HG02571 (cell line): ENCODE measurements around the gene PKD1.
"Not testable (repeated sequence)": the region's sequence is repeated elsewhere in the genome, so short reads cannot be mapped to it uniquely, and the experiment has no call there.

Experiments
- ATAC-seq: cut with Tn5 transposase; IDR thresholded peaks from one replicate; pipeline ENCODE4 v1.9.1; 2021; ENCODE audit warnings: mild to moderate bottlenecking, moderate library complexity; ENCODE audit not compliant: unreplicated experiment

The PKD1 gene

DNA sequence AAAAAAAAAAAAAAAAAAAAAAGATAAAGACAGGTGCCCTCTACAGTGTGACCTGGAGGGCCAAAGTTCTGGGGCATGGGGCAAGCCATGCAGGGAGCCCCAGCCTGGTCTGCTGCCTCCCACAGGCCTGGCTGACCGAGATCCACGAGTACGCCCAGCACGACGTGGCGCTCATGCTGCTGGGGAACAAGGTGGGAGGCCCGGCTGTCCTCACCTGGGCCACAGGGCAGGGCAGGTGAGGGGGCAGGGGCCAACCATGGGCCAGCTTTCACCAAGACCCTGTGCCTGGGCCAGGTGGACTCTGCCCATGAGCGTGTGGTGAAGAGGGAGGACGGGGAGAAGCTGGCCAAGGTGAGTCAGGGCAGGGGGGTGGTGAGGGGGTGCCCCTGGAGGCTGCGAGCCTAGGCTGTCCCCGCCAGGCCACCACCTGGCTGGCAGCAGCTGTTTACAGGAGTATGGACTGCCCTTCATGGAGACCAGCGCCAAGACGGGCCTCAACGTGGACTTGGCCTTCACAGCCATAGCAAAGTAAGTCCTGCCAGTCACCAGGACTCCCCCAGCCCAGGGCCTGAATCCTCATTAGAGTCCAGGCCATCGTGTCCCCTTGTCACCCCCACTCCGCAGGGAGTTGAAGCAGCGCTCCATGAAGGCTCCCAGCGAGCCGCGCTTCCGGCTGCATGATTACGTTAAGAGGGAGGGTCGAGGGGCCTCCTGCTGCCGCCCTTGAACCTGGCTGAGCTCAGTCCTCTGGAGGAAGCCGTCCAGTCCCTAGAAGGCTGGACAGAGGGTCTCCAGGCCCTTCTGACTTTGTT is 17.2 kb upstream of the PKD1 start:
- ATAC-seq, result no peak

DNA sequence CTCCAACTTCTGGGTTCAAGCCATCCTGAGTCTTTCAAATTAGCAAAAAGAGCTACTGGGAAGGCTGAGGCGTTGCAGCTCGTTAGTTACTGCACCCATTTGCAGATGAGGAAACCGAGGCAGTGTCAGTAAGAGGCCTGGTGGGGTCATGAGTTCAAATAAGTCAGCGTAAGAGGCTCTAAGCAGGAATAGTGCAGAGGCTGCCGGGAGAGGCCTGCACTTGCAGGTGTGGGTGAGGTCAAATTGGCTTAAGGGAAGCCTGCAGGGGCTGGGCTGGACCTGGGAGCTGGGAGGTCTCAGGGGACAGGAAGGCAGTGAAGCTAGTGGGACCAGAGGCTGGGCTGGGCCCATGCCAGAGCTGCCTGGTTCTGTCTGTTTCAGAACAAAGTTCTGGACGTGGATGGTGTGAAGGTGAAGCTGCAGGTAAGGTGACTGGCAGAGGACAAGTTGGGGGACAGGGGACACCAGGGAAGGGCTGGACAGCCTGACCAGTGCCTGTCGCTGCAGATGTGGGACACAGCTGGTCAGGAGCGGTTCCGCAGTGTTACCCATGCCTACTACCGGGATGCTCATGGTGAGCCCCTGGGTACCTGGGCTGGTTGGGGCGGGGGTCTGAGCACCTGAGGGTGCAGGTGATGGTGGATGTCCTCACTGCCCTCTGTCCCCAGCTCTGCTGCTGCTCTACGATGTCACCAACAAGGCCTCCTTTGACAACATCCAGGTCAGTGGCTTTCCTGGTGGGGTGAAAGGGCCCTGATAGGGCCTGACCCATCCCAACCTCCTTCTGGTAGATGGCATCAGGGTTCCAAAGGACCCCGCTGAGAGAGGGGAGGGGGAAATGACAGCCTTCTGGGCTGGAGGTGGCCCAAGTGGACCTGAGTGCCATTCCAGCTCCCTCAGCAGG is 15.7 kb upstream of the PKD1 start:
- no peak for ATAC-seq

DNA sequence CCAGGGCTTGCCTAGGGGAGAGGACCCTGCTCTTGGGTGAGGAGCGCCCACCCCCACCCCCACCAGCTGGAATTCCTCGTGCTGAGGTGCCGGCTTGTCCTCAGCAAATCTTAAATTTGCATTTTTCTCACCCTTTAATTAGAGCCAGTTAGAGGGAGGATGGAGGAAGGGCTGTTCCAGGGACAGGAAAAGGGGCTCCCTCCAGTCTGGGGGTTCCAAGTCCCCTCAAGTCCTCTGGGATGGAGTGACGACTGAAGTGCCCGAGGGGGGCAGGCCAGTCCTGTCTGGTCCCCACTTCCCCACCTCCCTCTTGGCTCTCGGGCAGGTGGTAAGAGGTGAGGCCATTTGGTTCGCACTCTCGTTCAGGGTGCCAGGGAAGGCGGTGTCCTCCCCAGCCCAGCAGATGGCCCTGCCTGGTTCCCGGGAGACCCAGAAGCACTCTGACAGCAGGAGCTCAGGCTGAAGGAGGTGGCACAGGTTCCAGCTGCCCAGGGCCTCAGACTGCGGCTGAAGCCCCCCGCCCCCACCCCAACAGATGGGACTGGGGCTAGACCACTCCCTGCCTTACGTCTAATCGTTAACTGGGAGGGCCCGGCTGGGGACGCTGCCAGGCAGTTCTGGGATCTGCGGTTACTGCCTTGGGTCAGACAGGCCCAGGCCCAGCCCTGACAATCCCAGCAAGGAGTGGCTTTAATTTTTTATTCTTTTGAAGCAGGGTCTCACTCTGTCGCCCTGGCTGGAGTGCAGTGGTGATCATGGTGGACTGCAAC is 14.9 kb upstream of the PKD1 start:
- ATAC-seq, result no peak

DNA sequence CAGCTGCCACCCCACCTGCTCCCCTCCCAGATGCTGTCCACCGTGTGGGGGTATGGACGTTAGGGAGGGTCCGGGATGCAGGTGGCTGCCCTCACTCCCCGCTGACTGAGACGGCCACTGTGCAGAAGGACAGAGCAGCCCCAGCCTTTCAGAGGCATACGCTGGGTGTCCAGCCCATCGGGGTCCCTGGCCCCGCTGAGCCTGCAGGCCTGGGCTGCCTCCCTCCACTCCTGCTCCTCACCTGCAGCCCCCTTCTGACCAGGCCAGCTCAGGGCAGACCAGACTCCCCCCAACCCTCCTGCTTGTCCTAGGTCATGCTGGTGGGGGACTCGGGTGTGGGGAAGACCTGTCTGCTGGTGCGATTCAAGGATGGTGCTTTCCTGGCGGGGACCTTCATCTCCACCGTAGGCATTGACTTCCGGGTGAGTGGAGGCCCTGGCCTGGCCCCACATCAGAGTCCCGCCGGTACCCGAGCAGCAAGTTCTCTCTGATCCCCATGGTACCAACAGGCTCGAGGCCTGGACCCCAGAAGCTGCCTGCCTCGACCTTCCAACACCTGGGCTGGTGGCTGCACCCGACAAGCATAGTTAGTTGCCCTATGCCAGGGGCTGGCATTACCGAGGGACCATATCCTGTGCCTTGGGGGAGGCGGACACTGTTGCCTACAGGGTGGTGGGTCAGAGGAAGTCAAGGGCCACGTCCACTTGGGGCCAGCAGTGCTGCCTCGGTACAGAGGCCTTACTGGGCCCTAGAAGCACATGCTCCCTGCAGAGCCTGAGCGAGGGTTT is 14.1 kb upstream of the PKD1 start:
- ATAC-seq, result no peak

DNA sequence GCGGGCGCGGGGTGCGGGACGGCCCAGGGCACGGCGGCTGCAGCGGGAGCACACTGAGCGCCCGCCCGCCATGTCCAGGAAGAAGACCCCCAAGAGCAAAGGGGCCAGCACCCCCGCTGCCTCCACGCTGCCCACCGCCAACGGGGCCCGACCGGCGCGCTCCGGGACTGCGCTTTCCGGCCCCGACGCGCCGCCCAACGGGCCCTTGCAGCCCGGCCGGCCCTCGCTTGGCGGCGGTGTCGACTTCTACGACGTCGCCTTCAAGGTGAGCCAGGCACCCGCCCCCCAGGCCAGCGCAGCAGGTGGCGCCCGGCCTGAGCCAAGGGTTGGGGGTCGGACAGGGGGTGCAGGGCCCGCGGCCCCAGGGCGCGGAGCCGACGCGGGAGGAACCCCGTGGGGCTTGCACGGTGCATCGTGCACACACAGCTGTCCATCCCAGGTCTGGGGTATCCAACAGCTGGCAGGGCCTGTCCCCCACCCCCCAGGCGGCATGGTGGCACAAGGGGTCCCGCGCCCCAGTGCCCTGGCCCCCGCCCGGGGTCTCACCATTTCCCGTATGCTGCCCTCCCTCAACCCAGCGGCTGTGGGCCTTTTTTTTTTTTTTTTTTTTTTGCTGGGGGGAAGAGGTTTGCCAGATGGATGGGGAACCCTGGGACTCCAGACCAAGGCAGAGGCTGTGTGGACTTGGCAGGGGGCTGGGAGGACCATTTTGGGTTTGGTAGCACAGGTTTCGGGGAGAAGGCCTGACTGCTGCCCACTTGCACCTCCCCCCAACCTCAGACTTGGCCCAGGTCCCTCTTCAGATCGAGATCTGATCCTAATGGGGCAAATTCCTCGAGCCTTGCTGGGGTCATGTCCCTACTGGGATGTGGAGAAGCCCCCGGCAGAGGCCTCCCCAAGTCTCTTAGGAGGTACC is 13.3 kb upstream of the PKD1 start:
- ATAC-seq, result no peak

DNA sequence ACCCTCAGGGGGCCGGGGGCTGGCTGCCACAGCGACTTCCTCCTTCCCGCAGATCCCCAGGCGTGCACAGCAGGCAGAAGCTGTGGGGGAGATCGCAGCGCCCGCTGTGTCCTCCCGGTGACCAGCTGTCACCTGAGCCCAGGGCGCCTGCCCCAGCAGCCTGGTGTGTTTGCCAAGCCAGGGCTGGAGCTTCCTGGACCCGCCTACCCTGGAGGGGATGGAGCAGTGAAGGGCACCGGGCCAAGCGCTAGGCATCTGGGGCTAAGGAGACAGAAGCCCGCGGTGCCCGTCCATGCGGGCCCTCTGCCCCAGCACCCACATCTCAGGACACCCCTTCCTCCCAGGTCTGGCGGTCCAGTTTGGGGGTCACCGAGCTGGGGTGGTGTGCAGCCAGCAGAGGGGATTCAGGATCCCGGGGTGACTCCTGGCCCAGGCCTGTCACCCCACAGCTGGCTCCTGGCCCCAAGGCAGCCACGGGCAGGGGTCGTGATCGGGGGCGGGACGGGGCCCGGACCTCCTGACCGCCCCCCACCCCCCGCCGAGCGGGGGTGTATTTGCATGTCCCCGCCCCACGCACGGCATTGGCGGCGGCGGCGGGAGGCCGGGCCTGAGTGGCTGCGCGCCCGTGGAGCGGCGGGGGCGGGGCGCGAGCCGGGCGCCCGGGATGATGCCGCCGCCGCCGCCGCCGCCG is 12.4 kb upstream of the PKD1 start, which contains the start of gene RAB26:
RAB26 (plus strand) TSS at position 645 of the 691 bp plus-strand sequence. CDS start 159 bp downstream, outside the sequence.
- ATAC-seq, result no peak

DNA sequence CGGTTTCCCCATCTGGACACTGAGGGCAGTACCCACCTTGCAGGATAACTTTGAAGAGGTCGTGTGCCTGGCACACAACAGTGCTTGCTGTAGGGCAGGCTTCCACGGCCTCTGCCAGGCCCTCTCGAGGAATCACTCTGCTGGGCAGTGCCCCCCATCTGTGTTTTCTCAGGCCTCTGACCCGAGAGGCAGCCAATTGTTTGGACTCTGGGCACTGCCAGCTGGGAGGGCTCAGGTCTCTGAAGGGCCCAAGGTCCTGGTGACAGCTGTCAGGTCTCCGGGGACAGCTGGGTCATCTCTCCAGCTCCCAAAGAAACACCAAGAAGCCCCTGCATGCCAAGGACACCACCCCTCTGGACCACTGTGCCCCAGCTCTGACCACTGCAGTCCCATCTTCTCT is 11.7 kb upstream of the PKD1 start:
- ATAC-seq, result no peak

DNA sequence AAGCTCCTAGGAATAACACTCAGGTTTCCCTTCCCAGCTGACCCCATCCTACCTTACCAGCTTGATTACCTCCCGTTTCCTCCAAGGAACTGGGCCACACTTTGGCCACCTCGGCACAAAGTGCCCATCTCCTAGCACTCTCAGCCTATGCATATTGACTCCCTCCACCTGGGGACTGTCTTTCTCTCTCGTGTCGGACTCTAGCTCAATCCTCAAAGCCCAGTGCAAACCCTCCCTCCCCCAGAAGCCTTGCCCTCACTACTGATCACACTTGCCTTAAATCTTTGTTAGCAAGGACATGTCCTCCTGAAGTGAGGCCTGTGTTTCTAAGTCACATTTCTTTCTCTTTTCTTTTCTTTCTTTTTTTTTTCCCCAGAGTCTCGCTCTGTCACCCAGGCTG is 10.1 kb upstream of the PKD1 start:
- ATAC-seq, result no peak

DNA sequence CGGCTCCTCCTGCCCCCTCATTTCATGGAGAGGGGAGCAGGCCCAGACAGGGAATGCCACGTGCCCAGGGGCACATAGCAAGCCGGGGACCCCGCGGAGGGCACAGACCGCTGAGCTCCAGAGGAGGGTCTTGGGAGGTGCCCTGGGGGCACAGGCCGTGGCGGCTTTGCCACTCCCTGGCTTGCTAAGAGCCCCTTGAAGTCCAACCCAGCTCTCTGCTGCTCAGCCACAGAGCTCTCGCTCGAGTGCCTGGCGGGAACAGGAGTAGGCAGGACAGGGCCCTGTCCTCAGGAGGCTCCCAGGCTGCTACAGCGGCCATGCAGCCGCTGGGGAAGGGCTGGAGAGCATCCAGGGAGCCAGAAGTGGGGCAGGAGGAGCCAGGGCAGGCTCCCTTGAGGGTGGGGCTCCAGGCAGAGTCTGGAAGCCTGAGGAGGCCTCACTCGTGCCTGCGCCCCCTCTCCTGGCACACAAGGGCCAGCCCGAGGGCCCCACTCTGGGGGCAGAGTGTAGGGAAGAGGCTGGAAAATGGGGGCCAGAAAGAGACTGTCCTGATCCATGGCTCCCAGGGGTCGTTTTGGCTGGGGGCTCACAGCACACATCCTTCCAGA is 8.3 kb upstream of the PKD1 start:
- ATAC-seq, result no peak

DNA sequence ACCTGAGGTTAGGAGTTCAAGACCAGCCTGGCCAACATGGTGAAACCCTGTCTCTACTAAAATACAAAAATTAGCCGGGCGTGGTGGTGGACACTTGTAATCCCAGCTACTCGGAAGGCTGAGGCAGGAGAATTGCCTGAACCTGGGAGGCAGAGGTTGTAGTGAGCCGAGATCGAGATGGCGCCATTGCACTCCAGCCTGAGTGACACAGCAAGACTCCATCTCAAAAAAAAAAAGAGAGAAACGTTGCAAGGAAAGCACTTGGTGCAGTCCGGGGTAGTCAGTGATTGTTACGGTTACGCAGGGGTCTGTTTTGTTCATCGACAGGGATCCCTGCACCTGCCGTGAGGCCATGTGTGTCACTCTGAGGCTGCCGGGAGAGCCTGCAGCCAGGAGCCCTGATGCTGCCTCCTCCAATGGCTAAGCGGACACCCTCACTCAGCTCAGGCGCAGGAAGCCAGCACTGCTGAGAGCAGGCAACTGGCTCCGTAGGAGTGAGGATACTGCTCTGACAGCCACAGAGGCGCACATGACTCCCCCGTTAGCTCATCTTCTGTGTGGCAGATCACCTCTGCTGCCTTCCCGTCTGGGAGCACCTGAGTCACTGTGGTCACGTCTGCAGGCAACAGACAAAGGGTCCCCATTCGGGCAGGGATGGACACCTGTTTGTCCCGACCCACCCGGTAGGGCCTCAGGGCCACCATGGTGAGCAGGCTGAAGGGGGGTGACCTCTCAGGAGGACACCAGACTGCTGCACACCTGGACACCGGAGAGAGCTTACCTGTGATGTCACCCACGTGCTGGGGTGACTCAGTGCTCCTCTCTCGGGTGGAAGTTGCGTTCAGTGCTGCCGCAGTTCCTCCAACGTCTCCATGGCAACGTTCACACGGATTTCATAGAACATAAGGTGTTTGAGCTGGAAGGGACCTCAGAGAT is 7.5 kb upstream of the PKD1 start:
- no peak for ATAC-seq

DNA sequence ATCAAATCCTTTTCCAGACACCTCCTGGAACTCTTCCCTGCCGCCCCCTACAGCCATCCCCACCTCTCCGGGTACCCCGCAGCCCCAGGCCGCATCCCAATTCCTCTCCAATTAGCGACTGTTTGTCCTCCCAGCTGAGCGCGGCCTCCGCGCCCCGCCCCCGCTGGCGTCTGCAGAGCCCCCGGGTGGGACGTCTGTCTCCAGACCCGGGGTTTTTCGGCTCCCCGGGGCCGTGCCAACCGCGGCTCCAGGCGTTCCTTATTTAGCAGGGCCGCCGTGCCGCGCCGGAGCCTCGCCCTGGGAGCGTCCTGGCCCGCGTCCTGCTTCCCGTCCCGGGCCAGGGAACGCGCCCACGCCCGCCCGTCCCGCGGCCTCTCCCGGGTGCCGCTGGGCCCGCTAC is 627 bp downstream of the PKD1 start:
- ATAC-seq, result not testable (repeated sequence)

DNA sequence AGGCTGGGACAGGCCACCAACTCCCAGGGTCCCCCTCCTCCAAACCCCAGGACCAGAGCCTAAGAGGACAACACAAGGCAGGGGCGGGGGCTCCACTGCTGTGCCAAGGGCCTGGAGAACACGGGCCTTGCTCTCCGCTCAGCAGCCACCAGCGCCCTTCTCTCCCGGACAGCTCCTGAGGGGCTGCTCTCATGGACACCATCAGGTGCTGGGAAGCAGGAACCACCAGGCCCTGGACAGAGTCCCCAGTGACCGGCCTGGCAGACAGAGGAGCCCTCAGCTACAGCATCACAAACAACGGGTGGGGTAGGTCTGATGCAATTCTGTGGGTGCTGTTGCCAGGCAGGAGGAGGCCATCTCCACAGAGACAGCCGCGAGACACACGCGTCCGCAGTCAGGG is 1.9 kb downstream of the PKD1 start:
- not testable (repeated sequence) for ATAC-seq

DNA sequence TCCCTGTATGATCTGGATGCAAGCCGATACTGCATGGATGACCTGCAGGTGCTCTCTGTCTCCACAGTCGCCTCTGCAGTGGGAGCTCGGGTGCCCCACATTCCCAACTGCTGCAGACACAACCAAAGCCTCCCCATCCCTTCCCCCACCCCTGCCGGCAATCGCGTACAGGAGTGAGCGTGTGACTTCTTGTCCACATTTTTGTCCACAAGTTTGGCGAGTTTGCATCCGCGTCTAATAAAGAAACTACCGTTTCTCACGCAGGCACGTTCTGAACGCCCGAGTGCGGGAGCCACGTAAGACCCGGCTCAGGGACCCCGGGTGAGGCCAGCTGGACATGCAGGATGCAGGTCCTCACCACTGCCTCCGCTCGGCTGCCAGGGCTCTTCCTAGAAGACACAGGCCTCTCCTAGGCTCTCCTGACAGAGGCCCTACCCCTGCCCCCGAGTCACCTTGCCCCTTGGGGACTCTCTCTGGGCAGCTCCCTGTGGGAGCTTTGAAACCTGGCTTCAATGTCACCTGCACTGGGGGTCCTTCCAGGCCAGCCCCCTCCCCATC is 5.7 kb downstream of the PKD1 start:
- not testable (repeated sequence) for ATAC-seq

DNA sequence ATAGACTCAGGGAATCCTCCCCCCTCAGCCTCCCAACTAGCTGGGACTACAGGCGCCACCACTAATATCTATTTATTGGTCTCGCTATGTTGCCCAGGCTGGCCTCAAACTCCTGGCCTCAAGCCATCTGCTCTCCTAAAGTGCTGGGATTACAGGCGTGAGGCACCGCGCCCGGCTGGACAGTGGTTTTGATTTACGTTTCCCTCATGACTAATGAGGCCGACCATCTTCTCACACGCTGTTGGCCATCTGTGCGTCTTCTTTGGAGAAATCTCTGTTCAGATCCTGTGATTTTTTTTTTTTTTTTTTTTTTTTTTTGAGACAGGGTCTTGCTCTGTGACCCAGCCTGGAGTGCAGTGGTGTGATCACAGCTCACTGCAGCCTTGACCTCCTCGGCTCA is 6.4 kb downstream of the PKD1 start:
- ATAC-seq, result not testable (repeated sequence)

DNA sequence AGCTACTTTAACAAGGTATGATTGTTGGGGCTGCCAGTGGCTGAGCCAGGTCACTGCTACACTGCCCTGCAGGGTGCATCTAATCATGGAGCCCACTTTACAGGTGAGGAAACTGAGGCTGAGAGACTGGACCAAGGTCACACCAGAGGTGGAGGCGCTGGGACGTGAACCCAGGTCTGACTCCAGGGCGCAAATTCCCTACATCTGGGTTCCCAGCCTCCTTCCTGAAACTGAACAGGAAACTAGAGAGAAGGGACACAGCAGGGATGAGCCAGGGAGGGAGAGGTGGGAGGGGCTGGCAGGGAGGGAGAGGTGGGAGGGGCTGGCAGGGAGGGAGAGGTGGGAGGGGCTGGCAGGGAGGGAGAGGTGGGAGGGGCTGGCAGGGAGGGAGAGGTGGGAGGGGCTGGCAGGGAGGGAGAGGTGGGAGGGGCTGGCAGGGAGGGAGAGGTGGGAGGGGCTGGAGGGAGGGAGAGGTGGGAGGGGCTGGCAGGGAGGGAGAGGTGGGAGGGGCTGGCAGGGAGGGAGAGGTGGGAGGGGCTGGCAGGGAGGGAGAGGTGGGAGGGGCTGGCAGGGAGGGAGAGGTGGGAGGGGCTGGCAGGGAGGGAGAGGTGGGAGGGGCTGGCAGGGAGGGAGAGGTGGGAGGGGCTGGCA is 7.9 kb downstream of the PKD1 start:
- ATAC-seq, result not testable (repeated sequence)

DNA sequence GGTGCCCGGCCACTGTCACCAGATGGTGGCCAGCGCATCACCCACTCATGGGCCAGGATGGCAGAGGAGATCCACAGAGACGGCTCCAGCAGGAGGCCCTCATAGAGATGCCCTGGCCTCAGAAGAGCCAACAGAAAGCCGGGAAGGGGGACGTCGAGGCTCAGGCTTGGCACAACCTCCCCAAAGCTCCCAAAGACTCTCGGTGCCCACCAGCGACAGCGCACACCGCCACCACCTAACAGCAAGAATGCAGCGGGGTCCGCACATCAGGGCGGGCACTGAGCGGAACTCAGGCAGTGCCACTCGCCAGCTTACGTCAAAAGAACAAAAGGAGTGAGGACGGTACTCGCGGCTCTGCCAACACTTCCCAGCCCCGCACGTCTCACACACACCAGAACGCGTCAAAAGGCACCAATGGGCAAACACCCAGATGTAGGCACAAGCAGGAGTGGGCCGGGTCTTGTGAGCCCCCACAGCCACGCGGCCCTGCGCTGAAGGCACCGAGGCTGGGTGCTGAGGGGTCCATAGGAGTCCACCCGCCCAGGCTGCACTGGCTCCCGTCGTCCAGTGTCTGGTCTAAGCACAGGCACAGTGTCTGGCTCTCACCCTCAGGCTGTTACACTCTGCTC is 8.7 kb downstream of the PKD1 start:
- ATAC-seq, result not testable (repeated sequence)
